MCF 10A (cell line): ENCODE measurements around the gene TTF1. TPM values are rescaled to one million over a fixed set of nuclear protein-coding genes. Genes with fewer than 3 reads are reported as not detected.
A peak's percentile ranks its signal among the peaks of the same experiment; 100 is the strongest.

Source experiments
- BruUV-seq: library from RNA; stranded (reverse); fragments of 400-500 nt; replicated peaks from 2 replicates; lab custom pipeline; 2021; lab: Mats Ljungman, UMichigan
- CTCF ChIA-PET: fragments of 300-600 bp; sonication (Branson Sonifier 250); formaldehyde crosslinking; extraction: SDS; loops from one replicate; lab custom pipeline; 2021; ENCODE audit warnings: antibody characterized with exemption, inconsistent platforms; lab: Yijun Ruan, JAX
- POLR2A ChIA-PET: fragments of 300-600, 350-650 bp; sonication (Branson Sonifier 250); formaldehyde crosslinking; extraction: SDS; loops from one replicate; lab custom pipeline; 2020; ENCODE audit warnings: antibody characterized with exemption, inconsistent platforms; lab: Yijun Ruan, JAX
- DNase-seq: peaks from one replicate; pipeline ENCODE4 v3.0.0-alpha.2; 2018; ENCODE audit not compliant: unreplicated experiment
- H3K27ac Mint-ChIP-seq: one replicate; pipeline ENCODE4 v1.8.0; 2022; ENCODE audit warnings: mild to moderate bottlenecking, low read depth, mixed read lengths; ENCODE audit not compliant: unreplicated experiment
- H3K27me3 Mint-ChIP-seq: one replicate; pipeline ENCODE4 v1.8.0; 2022; ENCODE audit warnings: mixed read lengths; ENCODE audit not compliant: insufficient read depth, unreplicated experiment
- H3K36me3 Mint-ChIP-seq: one replicate; pipeline ENCODE4 v1.8.0; 2022; ENCODE audit warnings: mild to moderate bottlenecking, moderate library complexity, mixed read lengths; ENCODE audit not compliant: insufficient read depth, unreplicated experiment
- H3K4me1 Mint-ChIP-seq: one replicate; pipeline ENCODE4 v1.8.0; 2022; ENCODE audit warnings: mixed read lengths; ENCODE audit not compliant: insufficient read depth, unreplicated experiment
- H3K4me3 Mint-ChIP-seq: one replicate; pipeline ENCODE4 v1.8.0; 2022; ENCODE audit warnings: mild to moderate bottlenecking, moderate library complexity, mixed read lengths; ENCODE audit not compliant: unreplicated experiment
- H3K9me3 Mint-ChIP-seq: one replicate; pipeline ENCODE4 v1.8.0; 2022; ENCODE audit warnings: mixed read lengths; ENCODE audit not compliant: unreplicated experiment
- CTCF ChIP-seq: fragments of 200-600 bp; IDR thresholded peaks from one replicate; pipeline ENCODE4 v1.8.0; 2022; ENCODE audit warnings: antibody characterized with exemption, mild to moderate bottlenecking; ENCODE audit not compliant: unreplicated experiment
- intact Hi-C: fragments of 100-400 bp; cut with micrococcal nuclease; formaldehyde crosslinking; loops from 2 replicates; pipeline ENCODE4 v1.14.1; 2022
- total RNA-seq: library from RNA; stranded (reverse); gene quantifications from 2 replicates; pipeline ENCODE4 v1.2.3, GENCODE V29; 2022

Gene TTF1
- total RNA-seq, 1 experiment from 2014 or later = 9.7 TPM

- Mint-ChIP-seq H3K36me3 (no peaks in the 10 kb centered on the region), H3K27ac (no peak overlapping the region), H3K4me3 (no peak overlapping the region), H3K9me3 (no peaks in the 10 kb centered on the region), H3K27me3 (no peaks in the 10 kb centered on the region), H3K4me1 (no peaks in the 10 kb centered on the region)
- intact Hi-C loops = no loop called here
- no TSS peak for BruUV-seq
- POLR2A ChIA-PET = no interaction called here
- TF ChIP-seq CTCF = no peak
- no peak for DNase-seq
- CTCF ChIA-PET = interaction anchor here (0.6 kb wide), 1 partner anchor 10 kb away, joined by 4 read pairs; no protein-coding TSS in a partner anchor
These were observed 42.6 kb downstream of the TTF1 start for GRCh38 chr9:132364068-132364467.

GRCh38 chr9:132357764-132358163, 48.9 kb downstream of the TTF1 start:
- H3K27me3 Mint-ChIP-seq = no peaks in the 10 kb centered on the region
- BruUV-seq = no TSS peak
- CTCF ChIA-PET = no interaction called here

GRCh38 chr9:132356324-132356924, 50.2 kb downstream of the TTF1 start:
- no peak overlapping the region for H3K4me3 Mint-ChIP-seq
- POLR2A ChIA-PET = interaction anchor here (1.7 to 2.0 kb wide), 2 partner anchors 9 to 13 kb away, joined by 4 to 5 read pairs; no protein-coding TSS in a partner anchor
- peaks cover 18% of the 10 kb centered on the region for H3K36me3 Mint-ChIP-seq
- BruUV-seq = no TSS peak
- intact Hi-C loops = no loop called here
- H3K27me3 Mint-ChIP-seq = no peaks in the 10 kb centered on the region
- no peak overlapping the region for H3K27ac Mint-ChIP-seq
- peaks cover 23% of the 10 kb centered on the region for H3K4me1 Mint-ChIP-seq
- H3K9me3 Mint-ChIP-seq = no peaks in the 10 kb centered on the region
- no peak for DNase-seq
- CTCF ChIA-PET = no interaction called here
- TF ChIP-seq CTCF = no peak

More at GRCh38 chr9:132357764-132358163, 48.9 kb downstream of the TTF1 start:
- Mint-ChIP-seq H3K36me3 (peaks cover 8% of the 10 kb centered on the region), H3K4me3 (no peak overlapping the region), H3K9me3 (no peaks in the 10 kb centered on the region), H3K27ac (no peak overlapping the region), H3K4me1 (peaks cover 9% of the 10 kb centered on the region)
- POLR2A ChIA-PET = no interaction called here
- intact Hi-C loops = no loop called here
- no peak for DNase-seq
- no peak for TF ChIP-seq CTCF

- Mint-ChIP-seq H3K36me3 (peaks cover 33% of the 10 kb centered on the region), H3K9me3 (no peaks in the 10 kb centered on the region), H3K4me3 (peak within 1 kb of the TSS; percentile 90), H3K27me3 (no peaks in the 10 kb centered on the region), H3K27ac (peak within 1 kb of the TSS; percentile 91), H3K4me1 (peaks cover 27% of the 10 kb centered on the region)
- DNase-seq = peak; percentile 96
- POLR2A ChIA-PET = interaction anchor here (0.7 to 2.6 kb wide), 12 partner anchors 8 to 495 kb away, joined by 3 to 9 read pairs (median 4); partner anchors contain the start of genes DDX31 and GTF3C4
- CTCF ChIA-PET = interaction anchor here (0.6 to 0.7 kb wide), 3 partner anchors 25 to 102 kb away, joined by 3 read pairs; no protein-coding TSS in a partner anchor
- intact Hi-C loops = no loop called here
- no TSS peak for BruUV-seq
- TF ChIP-seq CTCF = no peak
These were observed 51.8 kb downstream of the TTF1 start, which contains the start of gene SETX for GRCh38 chr9:132354637-132355355. Gene SETX (minus strand): TSS chr9:132354986. CDS start chr9:132349428, 5,558 bp downstream.
